Measurements from ENCODE around the gene MIX23.

GRCh38 chr3:122353215-122353614, 29.8 kb downstream of the MIX23 start:
- TF ChIP-seq POLR2A (IDR thresholded peaks at IDR 0.05; ENCODE audit: low read length) (no peak), GATA1 (IDR thresholded peaks at IDR 0.05; ENCODE audit: low read depth, low read length) (no peak)
